ENCODE data around the gene LGALS7.

- TF ChIP-seq CTCF (IDR thresholded peaks at IDR 0.05; ENCODE audit: low read depth, low read length) = no peak
- no peak for TF ChIP-seq EZH2phosphoT487 (IDR thresholded peaks at IDR 0.05; ENCODE audit: low read depth)
These were observed 45.3 kb downstream of the LGALS7 start for GRCh38 chr19:38727868-38728660.

Data from OCI-LY3 (cell line).